ENCODE measurements around the gene SYNJ2.

SYNJ2 gene

DNA sequence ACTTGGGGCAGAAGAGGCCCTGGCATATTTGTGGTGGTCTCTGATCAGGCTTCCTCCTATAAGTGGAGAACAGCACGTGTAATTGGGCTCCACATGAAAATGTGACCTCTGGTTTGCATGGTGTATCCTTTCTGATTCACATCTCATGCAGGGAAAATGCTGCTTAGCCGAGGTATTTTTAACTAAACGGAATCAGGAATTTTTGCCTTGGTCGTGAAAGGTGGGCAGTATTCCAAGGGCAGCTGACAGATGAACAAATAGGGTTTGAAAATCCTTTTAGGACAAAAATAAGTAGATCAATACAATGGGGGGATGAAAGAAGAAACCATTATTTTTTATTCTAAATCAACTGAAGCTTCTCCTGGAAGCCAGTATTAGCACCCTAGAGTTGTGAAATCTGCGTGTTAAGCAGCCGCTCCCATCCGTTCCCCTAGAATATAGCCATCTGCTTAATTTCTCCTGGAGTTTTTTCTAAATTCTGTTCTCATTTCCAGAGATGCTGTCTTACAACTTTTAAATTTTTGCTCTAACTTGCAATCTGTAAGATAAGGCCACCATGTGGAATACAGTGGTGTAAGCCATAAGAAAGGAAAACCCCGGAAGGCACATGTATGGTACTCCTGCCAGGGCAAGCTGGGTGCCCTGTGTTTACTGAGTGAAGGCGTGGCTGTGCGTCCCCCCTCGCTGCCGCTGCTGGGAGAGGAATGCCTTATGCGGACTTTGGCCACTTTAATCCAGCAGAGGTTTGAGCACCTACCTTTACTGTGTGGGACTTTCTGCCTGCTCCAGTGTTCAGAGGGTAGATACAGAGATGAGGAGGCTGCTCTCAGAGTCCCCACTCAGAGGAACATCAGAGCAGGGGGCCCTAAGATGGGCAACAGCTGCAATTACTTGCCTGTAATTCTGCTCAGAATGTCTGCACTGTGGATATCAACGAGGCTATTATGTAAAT is 52.4 kb downstream of the SYNJ2 start:
- H3K4me3 ChIP-seq (ENCODE audit: low read depth, low read length, poor library complexity, severe bottlenecking) = no peak overlapping the region
- no peak overlapping the region for H3K27ac ChIP-seq (ENCODE audit: low read depth, low read length, poor library complexity, severe bottlenecking)
- H3F3A ChIP-seq (ENCODE audit: insufficient read depth, low read length) = no peaks in the 10 kb centered on the region
- no peak overlapping the region for H3K4me2 ChIP-seq (ENCODE audit: low read length)
- H3K27me3 ChIP-seq (ENCODE audit: insufficient read depth, low read length) = no peaks in the 10 kb centered on the region
- TF ChIP-seq, protein P1, sequence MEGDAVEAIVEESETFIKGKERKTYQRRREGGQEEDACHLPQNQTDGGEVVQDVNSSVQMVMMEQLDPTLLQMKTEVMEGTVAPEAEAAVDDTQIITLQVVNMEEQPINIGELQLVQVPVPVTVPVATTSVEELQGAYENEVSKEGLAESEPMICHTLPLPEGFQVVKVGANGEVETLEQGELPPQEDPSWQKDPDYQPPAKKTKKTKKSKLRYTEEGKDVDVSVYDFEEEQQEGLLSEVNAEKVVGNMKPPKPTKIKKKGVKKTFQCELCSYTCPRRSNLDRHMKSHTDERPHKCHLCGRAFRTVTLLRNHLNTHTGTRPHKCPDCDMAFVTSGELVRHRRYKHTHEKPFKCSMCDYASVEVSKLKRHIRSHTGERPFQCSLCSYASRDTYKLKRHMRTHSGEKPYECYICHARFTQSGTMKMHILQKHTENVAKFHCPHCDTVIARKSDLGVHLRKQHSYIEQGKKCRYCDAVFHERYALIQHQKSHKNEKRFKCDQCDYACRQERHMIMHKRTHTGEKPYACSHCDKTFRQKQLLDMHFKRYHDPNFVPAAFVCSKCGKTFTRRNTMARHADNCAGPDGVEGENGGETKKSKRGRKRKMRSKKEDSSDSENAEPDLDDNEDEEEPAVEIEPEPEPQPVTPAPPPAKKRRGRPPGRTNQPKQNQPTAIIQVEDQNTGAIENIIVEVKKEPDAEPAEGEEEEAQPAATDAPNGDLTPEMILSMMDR (IDR thresholded peaks at IDR 0.05; ENCODE audit: low read length) = no peak
- no peak for TF ChIP-seq EZH2 (IDR thresholded peaks at IDR 0.05; ENCODE audit: borderline replicate concordance, low read length)
- no peaks in the 10 kb centered on the region for H3K4me1 ChIP-seq (ENCODE audit: insufficient read depth, low read length, severe bottlenecking)
- H4K20me1 ChIP-seq (ENCODE audit: insufficient read depth, low read length) = no peaks in the 10 kb centered on the region
- no peaks in the 10 kb centered on the region for H3K9me3 ChIP-seq (ENCODE audit: low read length)
- no peaks in the 10 kb centered on the region for H3K79me2 ChIP-seq (ENCODE audit: insufficient read depth, low read length)
- H2AFZ ChIP-seq (ENCODE audit: low read length) = no peak overlapping the region
- no peaks in the 10 kb centered on the region for H3K9me2 ChIP-seq (ENCODE audit: low read depth, low read length)
- no peak overlapping the region for H3K9ac ChIP-seq (ENCODE audit: low read length)
- H3K36me3 ChIP-seq (ENCODE audit: insufficient read depth, low read length) = no peaks in the 10 kb centered on the region

DNA sequence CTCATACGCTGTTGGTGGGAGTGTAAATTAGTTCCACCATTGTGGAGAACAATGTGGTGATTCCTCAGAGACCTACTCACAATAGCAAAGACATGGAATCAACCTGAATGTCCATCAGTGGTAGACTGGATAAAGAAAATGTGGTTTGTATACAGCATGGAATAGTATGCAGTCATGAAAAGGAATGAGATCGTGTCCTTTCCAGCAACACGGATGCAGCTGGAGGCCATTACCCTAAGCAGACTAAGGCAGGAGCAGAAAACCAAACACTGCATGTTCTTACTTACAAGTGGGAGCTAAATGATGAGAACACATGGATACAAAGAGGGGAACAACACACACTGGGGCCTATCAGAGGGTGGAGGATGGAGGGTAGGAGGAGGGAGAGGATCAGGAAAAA is 54.6 kb downstream of the SYNJ2 start:
- no peaks in the 10 kb centered on the region for H3K79me2 ChIP-seq (ENCODE audit: insufficient read depth, low read length)
- H3F3A ChIP-seq (ENCODE audit: insufficient read depth, low read length) = no peaks in the 10 kb centered on the region
- H4K20me1 ChIP-seq (ENCODE audit: insufficient read depth, low read length) = no peaks in the 10 kb centered on the region
- H3K27ac ChIP-seq (ENCODE audit: low read depth, low read length, poor library complexity, severe bottlenecking) = no peak overlapping the region
- no peak overlapping the region for H3K9ac ChIP-seq (ENCODE audit: low read length)
- H2AFZ ChIP-seq (ENCODE audit: low read length) = no peak overlapping the region
- no peak overlapping the region for H3K4me3 ChIP-seq (ENCODE audit: low read depth, low read length, poor library complexity, severe bottlenecking)
- no peaks in the 10 kb centered on the region for H3K36me3 ChIP-seq (ENCODE audit: insufficient read depth, low read length)
- no peaks in the 10 kb centered on the region for H3K9me3 ChIP-seq (ENCODE audit: low read length)
- H3K9me2 ChIP-seq (ENCODE audit: low read depth, low read length) = no peaks in the 10 kb centered on the region
- H3K27me3 ChIP-seq (ENCODE audit: insufficient read depth, low read length) = no peaks in the 10 kb centered on the region; the same call in 1 of the 2 replicates
- no peaks in the 10 kb centered on the region for H3K4me1 ChIP-seq (ENCODE audit: insufficient read depth, low read length, severe bottlenecking)
- no peak overlapping the region for H3K4me2 ChIP-seq (ENCODE audit: low read length)
- TF ChIP-seq, protein P1 (IDR thresholded peaks at IDR 0.05; ENCODE audit: low read length) = no peak

DNA sequence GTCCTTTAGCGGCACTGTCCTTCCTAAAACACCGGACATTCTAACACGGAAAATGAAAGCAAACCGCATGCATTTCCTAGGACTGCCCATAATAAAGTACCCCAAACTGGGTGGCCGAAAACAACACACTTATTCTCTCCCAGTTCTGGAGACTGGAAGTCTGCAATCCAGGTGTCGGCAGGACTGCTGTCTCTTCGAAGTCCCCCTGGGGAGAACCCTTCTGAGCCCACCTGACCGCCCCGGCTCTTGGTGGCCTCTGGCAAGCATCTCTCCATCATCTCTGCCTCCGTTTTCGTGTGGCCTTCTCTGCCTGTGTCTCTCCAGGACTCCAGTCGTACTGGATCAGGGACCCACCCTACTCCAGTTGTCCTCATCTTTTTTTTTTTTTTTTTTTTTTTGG is 55.4 kb downstream of the SYNJ2 start:
- Histone ChIP-seq H3K27ac (ENCODE audit: low read depth, low read length, poor library complexity, severe bottlenecking) (no peak overlapping the region), H3K36me3 (ENCODE audit: insufficient read depth, low read length) (no peaks in the 10 kb centered on the region), H4K20me1 (ENCODE audit: insufficient read depth, low read length) (no peaks in the 10 kb centered on the region), H2AFZ (ENCODE audit: low read length) (no peak overlapping the region), H3K9me3 (ENCODE audit: low read length) (no peaks in the 10 kb centered on the region), H3K9ac (ENCODE audit: low read length) (no peak overlapping the region), H3F3A (ENCODE audit: insufficient read depth, low read length) (no peaks in the 10 kb centered on the region), H3K9me2 (ENCODE audit: low read depth, low read length) (no peaks in the 10 kb centered on the region), H3K27me3 (ENCODE audit: insufficient read depth, low read length) (no peaks in the 10 kb centered on the region; the same call in 1 of the 2 replicates), H3K4me3 (ENCODE audit: low read depth, low read length, poor library complexity, severe bottlenecking) (no peak overlapping the region), H3K4me1 (ENCODE audit: insufficient read depth, low read length, severe bottlenecking) (no peaks in the 10 kb centered on the region), H3K79me2 (ENCODE audit: insufficient read depth, low read length) (no peaks in the 10 kb centered on the region), H3K4me2 (ENCODE audit: low read length) (no peak overlapping the region)
- TF ChIP-seq, protein P1 (IDR thresholded peaks at IDR 0.05; ENCODE audit: low read length) = no peak
- TF ChIP-seq EZH2 (IDR thresholded peaks at IDR 0.05; ENCODE audit: borderline replicate concordance, low read length) = no peak
